ENCODE data around the gene SLC4A5. TPM values are rescaled to one million over a fixed set of nuclear protein-coding genes. Genes with fewer than 3 reads are reported as not detected.

SLC4A5 gene
- total RNA-seq, 1 donor from 2014 or later = 4.2 TPM

DNA sequence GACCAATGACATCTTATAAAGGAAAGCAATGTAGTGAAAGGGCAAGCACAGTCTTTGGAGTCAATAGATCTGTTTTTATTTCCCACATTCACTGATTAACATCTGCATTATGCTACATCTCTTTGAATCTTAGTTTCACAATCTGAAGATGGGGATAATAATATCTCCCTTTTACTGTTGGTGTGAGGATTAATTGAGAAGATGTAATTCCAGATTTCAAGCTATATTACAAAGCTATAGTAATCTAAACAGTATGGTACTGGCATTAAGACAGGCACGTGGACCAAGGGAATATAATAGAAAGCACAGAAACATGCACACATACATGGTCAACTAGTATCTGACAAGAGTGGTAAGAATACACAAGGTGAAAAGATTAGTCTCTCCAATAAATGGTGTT is 45.3 kb downstream of the SLC4A5 start:
- H3K27ac Mint-ChIP-seq (ENCODE audit: unreplicated experiment) = no peak overlapping the region
- peaks cover 8% of the 10 kb centered on the region for H3K4me1 Mint-ChIP-seq (ENCODE audit: unreplicated experiment)
- peaks cover 3% of the 10 kb centered on the region for H3K36me3 Mint-ChIP-seq (ENCODE audit: low read depth, unreplicated experiment)
- no peaks in the 10 kb centered on the region for H3K9me3 Mint-ChIP-seq (ENCODE audit: unreplicated experiment)
- no peaks in the 10 kb centered on the region for H3K27me3 Mint-ChIP-seq (ENCODE audit: unreplicated experiment)
- no peak for DNase-seq (ENCODE audit: low spot score)
- H3K4me3 Mint-ChIP-seq (ENCODE audit: unreplicated experiment) = no peak overlapping the region
- no peak for TF ChIP-seq CTCF (IDR thresholded peaks at IDR 0.05; ENCODE audit: unreplicated experiment)

GRCh38 chr2:74297391-74297790 is 45.8 kb downstream of the SLC4A5 start:
- Mint-ChIP-seq H3K4me1 (ENCODE audit: unreplicated experiment) (peaks cover 9% of the 10 kb centered on the region), H3K4me3 (ENCODE audit: unreplicated experiment) (no peak overlapping the region), H3K27ac (ENCODE audit: unreplicated experiment) (no peak overlapping the region), H3K36me3 (ENCODE audit: low read depth, unreplicated experiment) (peaks cover 3% of the 10 kb centered on the region), H3K27me3 (ENCODE audit: unreplicated experiment) (no peaks in the 10 kb centered on the region), H3K9me3 (ENCODE audit: unreplicated experiment) (no peaks in the 10 kb centered on the region)
- TF ChIP-seq CTCF (IDR thresholded peaks at IDR 0.05; ENCODE audit: unreplicated experiment) = no peak
- no peak for DNase-seq (ENCODE audit: low spot score)

GRCh38 chr2:74293191-74293991 is 49.8 kb downstream of the SLC4A5 start:
- peaks cover 11% of the 10 kb centered on the region for H3K4me1 Mint-ChIP-seq (ENCODE audit: unreplicated experiment)

GRCh38 chr2:74292751-74293150 is 50.5 kb downstream of the SLC4A5 start:
- no peak overlapping the region for H3K27ac Mint-ChIP-seq (ENCODE audit: unreplicated experiment)
- DNase-seq (ENCODE audit: low spot score) = no peak
- no peak for TF ChIP-seq CTCF (IDR thresholded peaks at IDR 0.05; ENCODE audit: unreplicated experiment)
- no peak overlapping the region for H3K4me3 Mint-ChIP-seq (ENCODE audit: unreplicated experiment)
- no peaks in the 10 kb centered on the region for H3K27me3 Mint-ChIP-seq (ENCODE audit: unreplicated experiment)
- no peaks in the 10 kb centered on the region for H3K9me3 Mint-ChIP-seq (ENCODE audit: unreplicated experiment)
- peaks cover 3% of the 10 kb centered on the region for H3K36me3 Mint-ChIP-seq (ENCODE audit: low read depth, unreplicated experiment)
- peaks cover 11% of the 10 kb centered on the region for H3K4me1 Mint-ChIP-seq (ENCODE audit: unreplicated experiment)

More at GRCh38 chr2:74293191-74293991, 49.8 kb downstream of the SLC4A5 start:
- DNase-seq (ENCODE audit: low spot score) = no peak
- TF ChIP-seq CTCF (IDR thresholded peaks at IDR 0.05; ENCODE audit: unreplicated experiment) = no peak
- Mint-ChIP-seq H3K27me3 (ENCODE audit: unreplicated experiment) (no peaks in the 10 kb centered on the region), H3K4me3 (ENCODE audit: unreplicated experiment) (no peak overlapping the region), H3K27ac (ENCODE audit: unreplicated experiment) (no peak overlapping the region), H3K36me3 (ENCODE audit: low read depth, unreplicated experiment) (peaks cover 3% of the 10 kb centered on the region), H3K9me3 (ENCODE audit: unreplicated experiment) (no peaks in the 10 kb centered on the region)

GRCh38 chr2:74291886-74292621 is 51.2 kb downstream of the SLC4A5 start:
- Mint-ChIP-seq H3K27ac (ENCODE audit: unreplicated experiment) (no peak overlapping the region), H3K9me3 (ENCODE audit: unreplicated experiment) (no peaks in the 10 kb centered on the region), H3K4me3 (ENCODE audit: unreplicated experiment) (no peak overlapping the region), H3K27me3 (ENCODE audit: unreplicated experiment) (no peaks in the 10 kb centered on the region), H3K36me3 (ENCODE audit: low read depth, unreplicated experiment) (peaks cover 3% of the 10 kb centered on the region), H3K4me1 (ENCODE audit: unreplicated experiment) (peaks cover 11% of the 10 kb centered on the region)
- TF ChIP-seq CTCF (IDR thresholded peaks at IDR 0.05; ENCODE audit: unreplicated experiment) = no peak
- no peak for DNase-seq (ENCODE audit: low spot score)
